CD4-positive, alpha-beta T cell (primary cell): ENCODE data around the gene PCSK1. TPM values are rescaled to one million over a fixed set of nuclear protein-coding genes. Genes with fewer than 3 reads are reported as not detected.

Experiments
- ATAC-seq: fragments of 200-7000 bp; cut with Tn5 transposase; one replicate; pipeline ENCODE4 v1.10.0; 2022; ENCODE audit warnings: mild to moderate bottlenecking; ENCODE audit not compliant: poor library complexity
- CTCF ChIA-PET: fragments of 350-600 bp; sonication (Branson Sonifier 250); formaldehyde crosslinking; loops from one replicate; lab custom pipeline; 2021; ENCODE audit warnings: antibody characterized with exemption, inconsistent platforms; lab: Charles Lee
- POLR2A ChIA-PET: fragments of 350-600 bp; sonication (Branson Sonifier 250); formaldehyde crosslinking; loops from one replicate; lab custom pipeline; 2021; ENCODE audit warnings: antibody characterized with exemption, inconsistent platforms; lab: Charles Lee
- DNase-seq, 14 experiments: peaks; one replicate each; pipeline ENCODE4 v3.0.0-alpha.2; 2013 to 2020; ENCODE audit warnings: mixed read lengths in 2 of 14
- H3K27ac ChIP-seq, 2 donors: one replicate each; pipeline versions ENCODE4 v1.5.1 to v1.7.0; 2013; ENCODE audit warnings: low read length in 2 of 2, low read depth in 1 of 2, mild to moderate bottlenecking in 1 of 2
- H3K27me3 ChIP-seq, 2 experiments: 1 replicate in 1 of 2; 2 replicates in 1 of 2; pipeline versions ENCODE4 v1.6.1 to v1.7.0; 2013; ENCODE audit warnings: low read length in 2 of 2, control low read depth in 1 of 2, mild to moderate bottlenecking in 1 of 2, moderate library complexity in 1 of 2; ENCODE audit not compliant: insufficient read depth in 2 of 2, control insufficient read depth in 1 of 2
- H3K36me3 ChIP-seq: one replicate; pipeline ENCODE4 v1.6.1; 2013; ENCODE audit warnings: low read length, control low read depth; ENCODE audit not compliant: insufficient read depth
- H3K4me1 ChIP-seq: one replicate; pipeline ENCODE4 v1.6.1; 2013; ENCODE audit warnings: low read length, control low read depth; ENCODE audit not compliant: insufficient read depth
- H3K4me3 ChIP-seq: one replicate; pipeline ENCODE4 v1.5.1; 2013; ENCODE audit warnings: mild to moderate bottlenecking, low read length, moderate library complexity
- H3K9me3 ChIP-seq, 2 experiments: 1 replicate in 1 of 2; 2 replicates in 1 of 2; pipeline versions ENCODE4 v1.6.1 to v1.7.0; 2013; ENCODE audit warnings: low read length in 2 of 2, mild to moderate bottlenecking in 2 of 2, control low read depth in 1 of 2, moderate library complexity in 1 of 2; ENCODE audit not compliant: control insufficient read depth in 1 of 2, insufficient read depth in 1 of 2
- H3K27ac Mint-ChIP-seq: one replicate; pipeline ENCODE4 v1.8.0; 2020; ENCODE audit warnings: mixed read lengths
- H3K27me3 Mint-ChIP-seq: one replicate; pipeline ENCODE4 v1.8.0; 2021; ENCODE audit warnings: mixed read lengths
- H3K36me3 Mint-ChIP-seq: one replicate; pipeline ENCODE4 v1.8.0; 2021; ENCODE audit warnings: low read depth, mixed read lengths
- H3K4me1 Mint-ChIP-seq: one replicate; pipeline ENCODE4 v1.8.0; 2021; ENCODE audit warnings: low read depth, mixed read lengths
- H3K4me3 Mint-ChIP-seq: one replicate; pipeline ENCODE4 v1.8.0; 2020; ENCODE audit warnings: mild to moderate bottlenecking, mixed read lengths
- H3K9me3 Mint-ChIP-seq: one replicate; pipeline ENCODE4 v1.8.0; 2020; ENCODE audit warnings: mixed read lengths
- CTCF ChIP-seq: fragments of 200-600 bp; IDR thresholded peaks from one replicate; pipeline ENCODE4 v1.8.0; 2022; ENCODE audit warnings: antibody characterized with exemption, mild to moderate bottlenecking
- intact Hi-C, 2 experiments: fragments of 100-400 bp; cut with DNase I in 1 of 2; cut with micrococcal nuclease in 1 of 2; formaldehyde crosslinking; loops; one replicate each; pipeline versions ENCODE4 v1.15.1 to v1.9.0; 2023 to 2025; cut with DNase I, micrococcal nuclease
- total RNA-seq, 174 experiments: library from RNA in 2 of 174; stranded (reverse) in 2 of 174; gene quantifications; one replicate each; pipeline ENCODE4 v1.2.3 and lab custom pipeline; 2021 to 2026

The PCSK1 gene
- total RNA-seq, 2 experiments from 2014 or later: not detected

- Mint-ChIP-seq H3K9me3 (no peaks in the 10 kb centered on the region), H3K4me1 (no peaks in the 10 kb centered on the region), H3K4me3 (no peak overlapping the region), H3K27ac (no peak overlapping the region), H3K36me3 (no peaks in the 10 kb centered on the region), H3K27me3 (peaks cover 18% of the 10 kb centered on the region)
- Histone ChIP-seq H3K9me3 (no peaks in the 10 kb centered on the region), H3K4me1 (no peaks in the 10 kb centered on the region), H3K27ac (no peak overlapping the region), H3K36me3 (no peaks in the 10 kb centered on the region), H3K27me3 (no peaks in the 10 kb centered on the region), H3K4me3 (no peak overlapping the region)
- intact Hi-C loops: no loop called here
- DNase-seq (no peak), ATAC-seq (no peak)
- POLR2A ChIA-PET: no interaction called here
- no peak for TF ChIP-seq CTCF
- CTCF ChIA-PET: no interaction called here
These were observed 30.0 kb upstream of the PCSK1 start for GRCh38 chr5:96463091-96463490.

GRCh38 chr5:96459313-96460121, 26.5 kb upstream of the PCSK1 start:
- Mint-ChIP-seq H3K27me3 (peaks cover 13% of the 10 kb centered on the region), H3K4me3 (no peak overlapping the region), H3K27ac (no peak overlapping the region), H3K36me3 (no peaks in the 10 kb centered on the region), H3K4me1 (no peaks in the 10 kb centered on the region), H3K9me3 (no peaks in the 10 kb centered on the region)
- Histone ChIP-seq H3K4me1 (no peaks in the 10 kb centered on the region), H3K4me3 (no peak overlapping the region), H3K27ac (no peak overlapping the region), H3K36me3 (no peaks in the 10 kb centered on the region), H3K9me3 (no peaks in the 10 kb centered on the region), H3K27me3 (no peaks in the 10 kb centered on the region)
- intact Hi-C loops: no loop called here
- ChIA-PET POLR2A (no interaction called here), CTCF (no interaction called here)
- no peak for TF ChIP-seq CTCF
- ATAC-seq (no peak), DNase-seq (no peak)

GRCh38 chr5:96458176-96458575, 25.1 kb upstream of the PCSK1 start:
- H3K27ac ChIP-seq: no peak overlapping the region
- Mint-ChIP-seq H3K9me3 (no peaks in the 10 kb centered on the region), H3K27me3 (peaks cover 12% of the 10 kb centered on the region), H3K4me3 (no peak overlapping the region), H3K27ac (no peak overlapping the region), H3K36me3 (no peaks in the 10 kb centered on the region), H3K4me1 (no peaks in the 10 kb centered on the region)
- DNase-seq (no peak), ATAC-seq (no peak)
- no peak for TF ChIP-seq CTCF
- CTCF ChIA-PET: interaction anchor here (0.9 to 1.2 kb wide), 2 partner anchors 10 kb away, joined by 3 read pairs; no protein-coding TSS in a partner anchor
- intact Hi-C loops: no loop called here
- POLR2A ChIA-PET: no interaction called here
- no peaks in the 10 kb centered on the region for H3K9me3 ChIP-seq
- no peaks in the 10 kb centered on the region for H3K4me1 ChIP-seq
- H3K36me3 ChIP-seq: no peaks in the 10 kb centered on the region
- no peaks in the 10 kb centered on the region for H3K27me3 ChIP-seq
- no peak overlapping the region for H3K4me3 ChIP-seq
